ENCODE measurements around the gene LGR6. TPM values are rescaled to one million over a fixed set of nuclear protein-coding genes. Genes with fewer than 3 reads are reported as not detected.

LGR6 gene
- total RNA-seq, 6 experiments from 2014 or later: 0.17 to 2.0 (median 1.0) TPM

DNA sequence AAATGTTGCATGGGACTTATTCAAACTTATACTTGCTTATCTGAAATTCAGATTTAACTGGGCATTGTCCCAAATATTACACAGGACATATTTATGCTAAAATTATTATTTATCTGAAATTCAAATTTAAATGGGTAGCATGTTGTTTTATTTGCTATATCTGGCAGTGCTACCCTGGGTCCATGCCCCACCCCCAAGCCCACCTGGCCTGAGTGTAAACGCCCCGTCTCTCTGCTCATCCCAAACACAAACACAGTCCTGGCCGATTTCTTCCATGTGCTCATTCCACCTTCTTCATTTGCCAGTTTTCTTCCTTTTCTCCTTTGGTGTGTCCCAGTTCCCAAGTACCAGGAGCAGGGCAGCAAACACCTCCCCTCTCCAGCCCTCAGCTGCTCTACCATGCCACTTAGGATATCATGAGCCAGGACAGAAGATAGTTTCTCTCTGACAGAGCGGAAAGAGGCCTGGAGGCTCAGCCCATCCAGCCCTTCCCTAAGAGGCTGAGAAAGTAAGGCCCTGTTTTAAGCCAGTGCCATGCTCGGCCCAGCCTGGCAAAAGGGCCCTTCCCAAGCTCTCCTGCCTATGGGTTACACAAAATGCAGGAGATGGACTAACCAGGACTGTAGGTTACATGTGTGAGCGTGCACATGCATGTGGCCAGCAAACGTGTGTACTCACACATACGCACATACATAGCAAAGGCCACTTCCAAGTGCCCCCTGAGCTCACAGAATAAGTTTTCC, 78.7 kb downstream of the LGR6 start:
- H3K27me3 ChIP-seq: no peaks in the 10 kb centered on the region
- ATAC-seq: no peak
- TF ChIP-seq, protein P1, sequence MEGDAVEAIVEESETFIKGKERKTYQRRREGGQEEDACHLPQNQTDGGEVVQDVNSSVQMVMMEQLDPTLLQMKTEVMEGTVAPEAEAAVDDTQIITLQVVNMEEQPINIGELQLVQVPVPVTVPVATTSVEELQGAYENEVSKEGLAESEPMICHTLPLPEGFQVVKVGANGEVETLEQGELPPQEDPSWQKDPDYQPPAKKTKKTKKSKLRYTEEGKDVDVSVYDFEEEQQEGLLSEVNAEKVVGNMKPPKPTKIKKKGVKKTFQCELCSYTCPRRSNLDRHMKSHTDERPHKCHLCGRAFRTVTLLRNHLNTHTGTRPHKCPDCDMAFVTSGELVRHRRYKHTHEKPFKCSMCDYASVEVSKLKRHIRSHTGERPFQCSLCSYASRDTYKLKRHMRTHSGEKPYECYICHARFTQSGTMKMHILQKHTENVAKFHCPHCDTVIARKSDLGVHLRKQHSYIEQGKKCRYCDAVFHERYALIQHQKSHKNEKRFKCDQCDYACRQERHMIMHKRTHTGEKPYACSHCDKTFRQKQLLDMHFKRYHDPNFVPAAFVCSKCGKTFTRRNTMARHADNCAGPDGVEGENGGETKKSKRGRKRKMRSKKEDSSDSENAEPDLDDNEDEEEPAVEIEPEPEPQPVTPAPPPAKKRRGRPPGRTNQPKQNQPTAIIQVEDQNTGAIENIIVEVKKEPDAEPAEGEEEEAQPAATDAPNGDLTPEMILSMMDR (IDR thresholded peaks at IDR 0.05): no peak
- no peak for TF ChIP-seq POLR2A (IDR thresholded peaks at IDR 0.05)
- no peaks in the 10 kb centered on the region for H3K9me3 ChIP-seq
- no peaks in the 10 kb centered on the region for H3K4me1 ChIP-seq
- H3K36me3 ChIP-seq: no peaks in the 10 kb centered on the region
- peak in 1 of 3 donors; percentile 26 for DNase-seq
- intact Hi-C loops (cut with DNase I): no loop called here
- no peak overlapping the region for H3K4me3 ChIP-seq
- 75% methylated on average over 4 of the region's 8 CpGs for WGBS (ENCODE audit: insufficient coverage, low coverage, low lambda C conversion rate, missing lambda C conversion rate)
- no peak overlapping the region for H3K27ac ChIP-seq

DNA sequence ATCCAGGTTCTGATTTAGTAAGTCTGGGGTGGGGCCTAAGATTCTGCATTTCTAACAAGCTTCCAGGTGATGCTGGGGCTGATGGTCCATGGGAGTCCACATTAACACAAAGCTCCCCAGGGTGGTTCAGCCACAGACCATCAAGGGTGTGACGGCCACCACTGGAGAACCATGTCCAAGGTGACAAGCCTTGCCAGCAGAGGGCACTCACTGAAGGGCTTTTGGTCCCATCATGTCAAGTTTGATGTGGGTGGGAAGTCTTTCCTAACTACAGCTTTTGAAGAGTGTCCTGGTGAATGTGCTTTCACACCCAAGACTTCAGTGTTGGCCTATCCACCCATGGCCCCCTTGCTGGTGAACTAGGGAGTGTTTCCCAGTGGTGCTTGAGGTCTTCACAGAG, 81.0 kb downstream of the LGR6 start:
- Histone ChIP-seq H3K4me1 (no peaks in the 10 kb centered on the region), H3K36me3 (no peaks in the 10 kb centered on the region), H3K4me3 (no peak overlapping the region), H3K9me3 (no peaks in the 10 kb centered on the region), H3K27ac (no peak overlapping the region), H3K27me3 (no peaks in the 10 kb centered on the region)
- TF ChIP-seq, protein P1 (IDR thresholded peaks at IDR 0.05): peak in 3 of 4 donors; percentile 35 to 48 (median 36)
- TF ChIP-seq POLR2A (IDR thresholded peaks at IDR 0.05): no peak
- WGBS (ENCODE audit: insufficient coverage, low coverage, low lambda C conversion rate, missing lambda C conversion rate): 60% methylated on average over 1 of the region's 1 CpG
- intact Hi-C loops (cut with DNase I): no loop called here
- ATAC-seq: peak in 3 of 4 donors; percentile 43 to 56 (median 47)
- DNase-seq: peak in 2 of 3 donors; percentile 39 to 42

DNA sequence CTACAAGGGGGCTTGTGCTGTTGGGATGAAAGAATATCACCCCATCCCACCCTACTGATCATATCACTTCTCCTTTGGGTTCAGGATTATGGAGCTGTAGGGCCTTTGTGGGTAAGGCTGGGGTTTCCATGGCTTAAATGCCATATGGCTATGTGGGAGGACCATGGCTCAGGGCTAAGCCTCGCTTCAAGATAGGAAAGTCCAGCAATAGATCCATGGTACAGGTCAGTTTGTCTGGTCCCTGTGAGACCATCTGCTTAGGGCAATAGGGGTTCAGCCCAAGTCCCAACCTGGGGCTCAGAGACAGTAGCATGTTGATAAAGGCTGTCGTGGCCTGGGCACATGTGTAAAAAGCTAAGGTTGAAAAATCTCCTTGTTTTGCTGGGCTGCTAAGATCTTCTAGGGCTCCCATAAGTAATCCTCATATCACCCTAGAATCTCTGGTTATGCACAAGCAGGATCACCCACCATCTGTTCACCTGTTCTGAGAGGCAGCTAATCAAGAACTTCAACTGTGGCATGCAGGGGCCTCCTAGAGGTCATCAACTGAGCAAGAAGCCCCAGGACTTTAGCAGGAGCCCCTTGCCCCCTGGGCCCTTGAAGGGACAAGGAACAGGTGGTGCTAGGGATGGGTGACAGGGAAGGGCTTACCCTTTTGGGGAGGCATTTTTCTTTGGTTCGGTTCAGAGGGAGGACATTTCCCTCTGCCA, 81.6 kb downstream of the LGR6 start:
- ATAC-seq (no peak), DNase-seq (peak in 1 of 3 donors; percentile 26)
- WGBS (ENCODE audit: insufficient coverage, low coverage, low lambda C conversion rate, missing lambda C conversion rate): 67% methylated on average over 1 of the region's 3 CpGs
- TF ChIP-seq, protein P1 (IDR thresholded peaks at IDR 0.05): no peak
- no peaks in the 10 kb centered on the region for H3K27me3 ChIP-seq
- intact Hi-C loops (cut with DNase I): no loop called here
- no peak overlapping the region for H3K27ac ChIP-seq
- H3K4me3 ChIP-seq: no peak overlapping the region
- H3K36me3 ChIP-seq: no peaks in the 10 kb centered on the region
- no peaks in the 10 kb centered on the region for H3K4me1 ChIP-seq
- H3K9me3 ChIP-seq: no peaks in the 10 kb centered on the region

DNA sequence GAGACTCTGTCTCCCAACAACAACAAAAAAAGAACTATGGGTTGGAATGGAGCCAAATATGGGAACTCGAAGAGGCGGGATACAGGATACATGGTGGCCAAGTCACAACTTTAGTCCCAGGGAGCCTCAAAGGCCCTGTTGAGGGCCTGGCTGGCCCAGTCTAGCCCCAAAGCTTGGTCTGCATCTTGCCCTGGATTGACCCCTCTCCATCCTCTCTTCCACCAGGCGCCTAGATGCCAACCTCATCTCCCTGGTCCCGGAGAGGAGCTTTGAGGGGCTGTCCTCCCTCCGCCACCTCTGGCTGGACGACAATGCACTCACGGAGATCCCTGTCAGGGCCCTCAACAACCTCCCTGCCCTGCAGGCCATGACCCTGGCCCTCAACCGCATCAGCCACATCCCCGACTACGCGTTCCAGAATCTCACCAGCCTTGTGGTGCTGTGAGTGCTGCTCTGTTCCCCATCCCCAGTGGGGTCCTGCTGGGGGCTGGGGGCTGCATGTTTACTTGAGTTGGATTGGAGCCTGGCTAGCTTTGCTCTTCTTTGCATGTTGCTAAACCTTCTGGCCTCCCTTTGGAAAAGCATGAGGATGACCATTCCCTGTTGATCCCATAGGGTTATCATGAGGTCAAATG, 82.6 kb downstream of the LGR6 start:
- WGBS (ENCODE audit: insufficient coverage, low coverage, low lambda C conversion rate, missing lambda C conversion rate): 80% methylated on average over 1 of the region's 11 CpGs
- H3K9me3 ChIP-seq: no peaks in the 10 kb centered on the region
- intact Hi-C loops (cut with DNase I): no loop called here
- ATAC-seq (no peak), DNase-seq (peak in 1 of 3 donors; percentile 25)
- no peaks in the 10 kb centered on the region for H3K4me1 ChIP-seq
- TF ChIP-seq, protein P1 (IDR thresholded peaks at IDR 0.05): no peak
- no peak for TF ChIP-seq POLR2A (IDR thresholded peaks at IDR 0.05)
- no peak overlapping the region for H3K4me3 ChIP-seq
- no peaks in the 10 kb centered on the region for H3K36me3 ChIP-seq
- H3K27ac ChIP-seq: no peak overlapping the region
- H3K27me3 ChIP-seq: no peaks in the 10 kb centered on the region

Data from right lobe of liver (tissue), 6 donors.